HepG2 (cell line): Measurements from ENCODE around the gene SELPLG. TPM values are rescaled to one million over a fixed set of nuclear protein-coding genes. Genes with fewer than 3 reads are reported as not detected.
A peak's percentile ranks its signal among the peaks of the same experiment; 100 is the strongest.

Experiments
- ATAC-seq: fragments of 200-7000 bp; cut with Tn5 transposase; 3 replicates; pipeline ENCODE4 v1.9.1; 2020; ENCODE audit warnings: mild to moderate bottlenecking, moderate library complexity
- BruUV-seq: library from RNA; stranded (reverse); fragments of 400-500 nt; replicated peaks from 2 replicates; lab custom pipeline; 2021; lab: Mats Ljungman, UMichigan
- CTCF ChIA-PET: fragments of 300-600 bp; formaldehyde crosslinking; extraction: SDS; loops from one replicate; lab custom pipeline; 2021; ENCODE audit warnings: low total read pairs, inconsistent platforms, low intra/inter-chr PET ratio; lab: Yijun Ruan, JAX
- POLR2A ChIA-PET: fragments of 350-600 bp; sonication (Branson Sonifier 250); formaldehyde crosslinking; loops from one replicate; lab custom pipeline; 2020; ENCODE audit warnings: antibody characterized with exemption, inconsistent platforms; lab: Yijun Ruan, JAX
- DNase-seq: peaks from one replicate; pipeline ENCODE4 v3.0.0-alpha.2; 2015; ENCODE audit warnings: low spot score
- FAIRE-seq: peaks from 3 replicates; lab custom pipeline; 2011; peaks lifted over from hg19 to GRCh38; lab: Jason Lieb, UNC
- H2AFZ ChIP-seq: one replicate; pipeline ENCODE4 v1.6.1; 2011; ENCODE audit warnings: low read length, inconsistent platforms
- H3K27ac ChIP-seq: fragments of 300-600 bp; 3 replicates; pipeline ENCODE4 v1.8.0; 2011; ENCODE audit warnings: mixed run types, mild to moderate bottlenecking, mixed read lengths, low read length, inconsistent platforms; ENCODE audit not compliant: insufficient read depth; ENCODE audit errors: extremely low read length
- H3K27me3 ChIP-seq, 2 experiments: fragments of 200-600 bp in 1 of 2; 2 replicates in 1 of 2; 3 replicates in 1 of 2; pipeline versions ENCODE4 v1.6.0 to v1.8.0; 2011; ENCODE audit warnings: low read length in 2 of 2, mild to moderate bottlenecking in 2 of 2, moderate library complexity in 2 of 2, inconsistent platforms in 1 of 2; ENCODE audit not compliant: insufficient read depth in 2 of 2, control insufficient read depth in 1 of 2
- H3K36me3 ChIP-seq, 2 experiments: fragments of 200-600 bp in 1 of 2; replicated peaks in 1 of 2; 2 replicates in 1 of 2; 3 replicates in 1 of 2; pipeline versions ENCODE4 v1.5.1 to v1.8.0; 2011; ENCODE audit warnings: low read length in 2 of 2, inconsistent platforms in 1 of 2; ENCODE audit not compliant: insufficient read depth in 2 of 2, control insufficient read depth in 1 of 2
- H3K4me1 ChIP-seq: 2 replicates; pipeline ENCODE4 v1.5.1; 2012; ENCODE audit warnings: low read length, inconsistent platforms; ENCODE audit not compliant: insufficient read depth
- H3K4me2 ChIP-seq: 2 replicates; pipeline ENCODE4 v1.6.0; 2011; ENCODE audit warnings: low read depth, low read length, inconsistent platforms
- H3K4me3 ChIP-seq, 3 experiments: fragments of 200-600 bp in 1 of 3; sonication (generic), shearing (Covaris generic) in 1 of 3; replicated peaks in 1 of 3; 2 replicates each; pipeline ENCODE4 v1.5.1; 2011 to 2016; ENCODE audit warnings: low read length in 3 of 3, inconsistent platforms in 2 of 3, low read depth in 2 of 3, mild to moderate bottlenecking in 2 of 3, control low read depth in 1 of 3, mixed read lengths in 1 of 3; ENCODE audit not compliant: insufficient read depth in 1 of 3
- H3K79me2 ChIP-seq: one replicate; pipeline ENCODE4 v1.6.1; 2011; ENCODE audit warnings: low read length, inconsistent platforms; ENCODE audit not compliant: insufficient read depth
- H3K9ac ChIP-seq: 2 replicates; pipeline ENCODE4 v1.6.0; 2011; ENCODE audit warnings: mild to moderate bottlenecking, low read depth, low read length, inconsistent platforms; ENCODE audit not compliant: insufficient read depth
- H3K9me3 ChIP-seq: 2 replicates; pipeline ENCODE4 v1.5.1; 2012; ENCODE audit warnings: mild to moderate bottlenecking, low read length
- H4K20me1 ChIP-seq: 2 replicates; pipeline ENCODE4 v1.6.0; 2011; ENCODE audit warnings: inconsistent platforms, mild to moderate bottlenecking, low read length, moderate library complexity; ENCODE audit not compliant: insufficient read depth
- BRCA1 ChIP-seq: sonication (generic); formaldehyde crosslinking; IDR thresholded peaks from 2 replicates; pipeline ENCODE4 v1.4.0; 2020; ENCODE audit warnings: missing genetic modification reagents
- TSC22D2 ChIP-seq: sonication (generic); formaldehyde crosslinking; IDR thresholded peaks from 2 replicates; pipeline ENCODE4 v1.5.1; 2020; ENCODE audit warnings: missing genetic modification reagents, mild to moderate bottlenecking, borderline replicate concordance
- ZNF205 ChIP-seq: IDR thresholded peaks from 2 replicates; pipeline ENCODE4 v1.6.1; 2018; ENCODE audit warnings: missing biosample characterization, missing genetic modification reagents
- ZNF547 ChIP-seq: sonication (generic); formaldehyde crosslinking; IDR thresholded peaks from 2 replicates; pipeline ENCODE4 v1.5.1; 2020; ENCODE audit warnings: mild to moderate bottlenecking, missing genetic modification reagents
- ZNF629 ChIP-seq: sonication (generic); formaldehyde crosslinking; conservative IDR thresholded peaks from 2 replicates; pipeline ENCODE4 v1.5.0; 2020; ENCODE audit warnings: missing genetic modification reagents
- WGBS: methylation state at CpG from one replicate; pipeline ENCODE4 v1.1.6; 2017; ENCODE audit warnings: low lambda C conversion rate; 5-methylcytosine and 5-hydroxymethylcytosine counted together
- in situ Hi-C: cut with HindIII; loops from 2 replicates; pipeline ENCODE4 v1.10.0; 2017; ENCODE audit warnings: low pct_unique_long_range_greater_than_20kb; ENCODE audit not compliant: extremely low pct_ligation_motif_present
- intact Hi-C: fragments of 100-400 bp; cut with micrococcal nuclease; formaldehyde crosslinking; loops from one replicate; pipeline ENCODE4 v1.10.0; 2022; ENCODE audit not compliant: unreplicated experiment
- polyA plus RNA-seq, 8 experiments: library from polyadenylated mRNA; depleted of rRNA in 3 of 8; stranded (reverse) in 7 of 8; unstranded in 1 of 8; fragments of >200 nt; fragmentation: Illumina TruSeq in 4 of 8; extraction: Trizol in 4 of 8; gene quantifications; 2 replicates each; pipeline versions ENCODE4 v1.2.1 to v1.2.3, GENCODE V29; 2011 to 2016; ENCODE audit warnings: low read depth in 4 of 8, missing spikeins in 1 of 8, mixed read lengths in 1 of 8; ENCODE audit not compliant: insufficient read depth in 1 of 8
- total RNA-seq, 5 experiments: library from RNA; depleted of rRNA; stranded (reverse); fragments of >200 nt; fragmentation: Illumina TruSeq; extraction: Trizol; gene quantifications; 2 replicates each; pipeline ENCODE4 v1.2.3, GENCODE V29; 2016; ENCODE audit warnings: low read depth in 1 of 5
- TF ChIP-seq, protein P1 (sequence below): sonication (generic); formaldehyde crosslinking; IDR thresholded peaks from 2 replicates; pipeline ENCODE4 v1.5.0; 2020; ENCODE audit warnings: mild to moderate bottlenecking, missing genetic modification reagents, borderline replicate concordance

SELPLG gene
- total and polyA plus RNA-seq, 2 of the 13 experiments (the other 11 are each of a cell fraction or from before 2014, with no cell fraction given), result 0.12 TPM; not detected in 1

DNA sequence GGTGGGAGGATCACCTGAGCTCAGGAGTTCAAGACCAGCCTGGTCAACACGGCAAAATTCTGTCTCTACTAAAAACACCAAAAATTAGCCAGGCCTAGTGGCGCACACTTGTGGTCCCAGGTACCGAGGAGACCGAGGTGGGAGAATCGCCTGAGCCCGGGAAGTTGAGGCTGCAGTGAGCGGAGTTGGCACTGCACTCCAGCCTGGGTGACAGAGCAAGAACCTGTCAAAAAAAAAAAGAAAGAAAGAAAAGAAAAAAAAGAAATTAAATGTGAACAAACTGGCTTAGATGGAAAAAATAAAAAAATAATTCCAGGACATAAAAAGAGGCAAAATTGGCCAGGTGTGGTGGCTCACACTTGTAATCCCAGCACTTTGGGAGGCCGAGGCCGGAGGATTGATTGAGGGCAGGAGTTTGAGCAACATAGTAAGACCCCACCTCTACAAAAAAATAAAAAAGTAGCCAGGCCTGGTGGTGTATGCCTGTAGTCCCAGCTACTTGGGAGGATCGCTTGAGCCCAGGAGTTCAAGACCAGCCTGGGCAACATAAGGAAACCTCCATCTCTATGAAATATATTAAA is 39.3 kb downstream of the SELPLG start:
- H3K4me2 ChIP-seq, result peak overlapping the region; percentile 69
- no peak overlapping the region for H3K4me3 ChIP-seq
- 0 out of 2 replicates have a peak, but pooled peaks cover 8% of the 10 kb centered on the region for H3K4me1 ChIP-seq
- no peak for ATAC-seq
- H3K27ac ChIP-seq, result no peak overlapping the region
- FAIRE-seq, result no peak
- DNase-seq, result no peak
- no peaks in the 10 kb centered on the region for H3K36me3 ChIP-seq
- BruUV-seq, result no TSS peak
- intact Hi-C loops, result no loop called here
- POLR2A ChIA-PET, result no interaction called here
- H3K79me2 ChIP-seq, result no peaks in the 10 kb centered on the region
- CTCF ChIA-PET, result no interaction called here
- no peaks in the 10 kb centered on the region for H3K9me3 ChIP-seq
- TF ChIP-seq ZNF205 (CRISPR knock-in tag) (no peak), TSC22D2 (CRISPR knock-in tag) (no peak), BRCA1 (CRISPR knock-in tag) (no peak)
- TF ChIP-seq, all 625 proteins: peak for 0
- Histone ChIP-seq H3K9ac (no peak overlapping the region), H3K27me3 (peaks cover 9 to 36% of the 10 kb centered on the region in 2 experiments), H4K20me1 (no peaks in the 10 kb centered on the region), H2AFZ (no peak overlapping the region)
- WGBS, result 84% methylated on average over 10 of the region's 10 CpGs
- in situ Hi-C loops, result no loop called here

DNA sequence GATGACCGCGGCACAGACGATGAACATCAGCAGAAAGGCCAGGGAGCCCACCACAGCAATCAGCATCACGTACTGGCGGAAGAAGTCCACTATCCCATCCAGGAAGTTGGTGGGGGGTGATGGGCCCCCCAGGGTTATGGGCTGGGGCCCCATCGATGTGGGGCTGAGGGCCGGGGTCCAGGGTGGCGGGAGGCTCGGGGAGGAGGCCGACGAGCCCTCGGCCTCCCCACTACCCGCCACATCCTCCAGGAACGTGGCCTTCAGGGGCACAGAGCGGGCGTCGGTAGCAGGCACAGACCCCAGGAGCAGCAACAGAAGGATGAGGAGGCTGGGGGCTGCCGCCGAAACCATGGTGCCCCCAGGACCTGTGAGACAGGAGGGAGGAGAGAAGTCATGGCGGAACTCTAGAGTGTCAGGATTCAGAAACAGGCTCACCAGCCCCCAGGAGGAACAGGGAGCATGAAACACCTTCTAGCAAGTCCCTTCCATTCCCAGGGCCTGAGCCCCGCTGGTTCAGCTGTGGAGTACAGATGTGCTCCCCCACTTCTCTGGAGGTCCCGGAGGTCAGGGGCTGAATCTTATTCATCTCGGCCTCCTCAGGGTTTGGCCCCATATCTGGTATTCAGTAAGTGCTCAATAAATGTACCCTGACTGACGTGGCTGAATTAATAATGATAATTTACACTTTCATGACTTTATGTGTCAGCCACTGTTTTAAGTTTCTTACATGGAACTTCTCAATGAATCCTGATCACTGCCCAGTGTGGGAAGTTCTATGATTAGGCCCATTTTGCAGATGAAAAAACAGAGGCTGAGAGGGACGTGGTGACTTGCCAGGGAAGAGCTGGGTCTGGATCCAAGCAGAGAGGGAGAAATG is 41.4 kb downstream of the SELPLG start:
- no peak for DNase-seq
- Histone ChIP-seq H3K36me3 (no peaks in the 10 kb centered on the region), H2AFZ (no peak overlapping the region), H3K9ac (no peak overlapping the region), H3K79me2 (no peaks in the 10 kb centered on the region), H3K4me1 (0 out of 2 replicates have a peak, but pooled peaks cover 8% of the 10 kb centered on the region), H3K27ac (no peak overlapping the region), H3K4me3 (no peak overlapping the region), H3K27me3 (peaks cover 10 to 48% of the 10 kb centered on the region in 2 experiments), H3K9me3 (no peaks in the 10 kb centered on the region), H3K4me2 (no peak overlapping the region), H4K20me1 (no peaks in the 10 kb centered on the region)
- FAIRE-seq, result no peak
- POLR2A ChIA-PET, result no interaction called here
- in situ Hi-C loops, result no loop called here
- intact Hi-C loops, result no loop called here
- CTCF ChIA-PET, result no interaction called here
- no TSS peak for BruUV-seq
- ATAC-seq, result no peak
- WGBS, result 72% methylated on average over 14 of the region's 25 CpGs
- TF ChIP-seq ZNF547 (CRISPR knock-in tag), result no peak
- TF ChIP-seq ZNF629, result peak; percentile 88
- TF ChIP-seq, protein P1, sequence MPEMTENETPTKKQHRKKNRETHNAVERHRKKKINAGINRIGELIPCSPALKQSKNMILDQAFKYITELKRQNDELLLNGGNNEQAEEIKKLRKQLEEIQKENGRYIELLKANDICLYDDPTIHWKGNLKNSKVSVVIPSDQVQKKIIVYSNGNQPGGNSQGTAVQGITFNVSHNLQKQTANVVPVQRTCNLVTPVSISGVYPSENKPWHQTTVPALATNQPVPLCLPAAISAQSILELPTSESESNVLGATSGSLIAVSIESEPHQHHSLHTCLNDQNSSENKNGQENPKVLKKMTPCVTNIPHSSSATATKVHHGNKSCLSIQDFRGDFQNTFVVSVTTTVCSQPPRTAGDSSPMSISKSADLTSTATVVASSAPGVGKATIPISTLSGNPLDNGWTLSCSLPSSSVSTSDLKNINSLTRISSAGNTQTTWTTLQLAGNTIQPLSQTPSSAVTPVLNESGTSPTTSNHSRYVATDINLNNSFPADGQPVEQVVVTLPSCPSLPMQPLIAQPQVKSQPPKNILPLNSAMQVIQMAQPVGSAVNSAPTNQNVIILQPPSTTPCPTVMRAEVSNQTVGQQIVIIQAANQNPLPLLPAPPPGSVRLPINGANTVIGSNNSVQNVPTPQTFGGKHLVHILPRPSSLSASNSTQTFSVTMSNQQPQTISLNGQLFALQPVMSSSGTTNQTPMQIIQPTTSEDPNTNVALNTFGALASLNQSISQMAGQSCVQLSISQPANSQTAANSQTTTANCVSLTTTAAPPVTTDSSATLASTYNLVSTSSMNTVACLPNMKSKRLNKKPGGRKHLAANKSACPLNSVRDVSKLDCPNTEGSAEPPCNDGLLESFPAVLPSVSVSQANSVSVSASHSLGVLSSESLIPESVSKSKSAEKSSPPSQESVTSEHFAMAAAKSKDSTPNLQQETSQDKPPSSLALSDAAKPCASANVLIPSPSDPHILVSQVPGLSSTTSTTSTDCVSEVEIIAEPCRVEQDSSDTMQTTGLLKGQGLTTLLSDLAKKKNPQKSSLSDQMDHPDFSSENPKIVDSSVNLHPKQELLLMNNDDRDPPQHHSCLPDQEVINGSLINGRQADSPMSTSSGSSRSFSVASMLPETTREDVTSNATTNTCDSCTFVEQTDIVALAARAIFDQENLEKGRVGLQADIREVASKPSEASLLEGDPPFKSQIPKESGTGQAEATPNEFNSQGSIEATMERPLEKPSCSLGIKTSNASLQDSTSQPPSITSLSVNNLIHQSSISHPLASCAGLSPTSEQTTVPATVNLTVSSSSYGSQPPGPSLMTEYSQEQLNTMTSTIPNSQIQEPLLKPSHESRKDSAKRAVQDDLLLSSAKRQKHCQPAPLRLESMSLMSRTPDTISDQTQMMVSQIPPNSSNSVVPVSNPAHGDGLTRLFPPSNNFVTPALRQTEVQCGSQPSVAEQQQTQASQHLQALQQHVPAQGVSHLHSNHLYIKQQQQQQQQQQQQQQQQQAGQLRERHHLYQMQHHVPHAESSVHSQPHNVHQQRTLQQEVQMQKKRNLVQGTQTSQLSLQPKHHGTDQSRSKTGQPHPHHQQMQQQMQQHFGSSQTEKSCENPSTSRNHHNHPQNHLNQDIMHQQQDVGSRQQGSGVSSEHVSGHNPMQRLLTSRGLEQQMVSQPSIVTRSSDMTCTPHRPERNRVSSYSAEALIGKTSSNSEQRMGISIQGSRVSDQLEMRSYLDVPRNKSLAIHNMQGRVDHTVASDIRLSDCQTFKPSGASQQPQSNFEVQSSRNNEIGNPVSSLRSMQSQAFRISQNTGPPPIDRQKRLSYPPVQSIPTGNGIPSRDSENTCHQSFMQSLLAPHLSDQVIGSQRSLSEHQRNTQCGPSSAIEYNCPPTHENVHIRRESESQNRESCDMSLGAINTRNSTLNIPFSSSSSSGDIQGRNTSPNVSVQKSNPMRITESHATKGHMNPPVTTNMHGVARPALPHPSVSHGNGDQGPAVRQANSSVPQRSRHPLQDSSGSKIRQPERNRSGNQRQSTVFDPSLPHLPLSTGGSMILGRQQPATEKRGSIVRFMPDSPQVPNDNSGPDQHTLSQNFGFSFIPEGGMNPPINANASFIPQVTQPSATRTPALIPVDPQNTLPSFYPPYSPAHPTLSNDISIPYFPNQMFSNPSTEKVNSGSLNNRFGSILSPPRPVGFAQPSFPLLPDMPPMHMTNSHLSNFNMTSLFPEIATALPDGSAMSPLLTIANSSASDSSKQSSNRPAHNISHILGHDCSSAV, result no peak
